Neural progenitor cell (in vitro differentiated cells): Measurements from ENCODE around the gene CHKA. TPM values are rescaled to one million over a fixed set of nuclear protein-coding genes. Genes with fewer than 3 reads are reported as not detected.
A peak's percentile ranks its signal among the peaks of the same experiment; 100 is the strongest.

Source experiments
- DNase-seq: peaks from one replicate; pipeline ENCODE4 v3.0.0-alpha.2; 2016; ENCODE audit warnings: low spot score
- H2AFZ ChIP-seq: fragments of 200-600 bp; sonication (generic); replicated peaks from 2 replicates; pipeline ENCODE4 v1.6.1; 2016; ENCODE audit warnings: antibody characterized with exemption
- H3F3A ChIP-seq: fragments of 200-600 bp; sonication (generic); 2 replicates; pipeline ENCODE4 v1.6.1; 2016; ENCODE audit warnings: antibody characterized with exemption, low read depth
- H3K27ac ChIP-seq: fragments of 200-600 bp; sonication (generic); 2 replicates; pipeline ENCODE4 v1.5.1; 2016; ENCODE audit warnings: mild to moderate bottlenecking
- H3K27me3 ChIP-seq: fragments of 200-600 bp; sonication (generic); 2 replicates; pipeline ENCODE4 v1.6.1; 2016; ENCODE audit warnings: mild to moderate bottlenecking, moderate library complexity
- H3K36me3 ChIP-seq: fragments of 200-600 bp; sonication (generic); 2 replicates; pipeline ENCODE4 v1.5.1; 2016
- H3K4me1 ChIP-seq: fragments of 200-600 bp; sonication (generic); 2 replicates; pipeline ENCODE4 v1.6.1; 2016; ENCODE audit warnings: mixed run types
- H3K4me2 ChIP-seq: fragments of 200-600 bp; sonication (generic); 2 replicates; pipeline ENCODE4 v1.6.1; 2016
- H3K4me3 ChIP-seq: fragments of 200-600 bp; sonication (generic); 2 replicates; pipeline ENCODE4 v1.5.1; 2016
- H3K79me2 ChIP-seq: fragments of 200-600 bp; sonication (generic); 2 replicates; pipeline ENCODE4 v1.6.1; 2016; ENCODE audit warnings: low read depth
- H3K9ac ChIP-seq: fragments of 200-600 bp; sonication (generic); 2 replicates; pipeline ENCODE4 v1.6.1; 2016
- H3K9me3 ChIP-seq: fragments of 200-600 bp; sonication (generic); 2 replicates; pipeline ENCODE4 v1.5.1; 2016; ENCODE audit warnings: low read depth
- H4K20me1 ChIP-seq: fragments of 200-600 bp; sonication (generic); 2 replicates; pipeline ENCODE4 v1.6.1; 2016; ENCODE audit warnings: low read depth
- H3K27ac Mint-ChIP-seq: 3 replicates; pipeline ENCODE4 v1.8.0; 2021; ENCODE audit warnings: mixed read lengths
- H3K27me3 Mint-ChIP-seq: 2 replicates; pipeline ENCODE4 v1.8.0; 2022; ENCODE audit warnings: low read depth, mild to moderate bottlenecking, inconsistent platforms, moderate library complexity, mixed read lengths; ENCODE audit not compliant: insufficient read depth
- H3K36me3 Mint-ChIP-seq: 3 replicates; pipeline ENCODE4 v1.8.0; 2021; ENCODE audit warnings: mixed read lengths
- H3K4me1 Mint-ChIP-seq: 3 replicates; pipeline ENCODE4 v1.8.0; 2021; ENCODE audit warnings: mixed read lengths
- H3K4me3 Mint-ChIP-seq: 3 replicates; pipeline ENCODE4 v1.8.0; 2021; ENCODE audit warnings: mild to moderate bottlenecking, moderate library complexity, mixed read lengths
- H3K9me3 Mint-ChIP-seq: 3 replicates; pipeline ENCODE4 v1.8.0; 2020; ENCODE audit warnings: mixed read lengths
- EZH2 ChIP-seq: fragments of 200-600 bp; sonication (generic); IDR thresholded peaks from 2 replicates; pipeline ENCODE4 v1.6.1; 2017; ENCODE audit warnings: antibody characterized with exemption, mild to moderate bottlenecking, moderate library complexity
- EZH2phosphoT487 ChIP-seq: fragments of 200-600 bp; sonication (generic); IDR thresholded peaks from 2 replicates; pipeline ENCODE4 v1.6.1; 2017; ENCODE audit warnings: antibody characterized with exemption
- total RNA-seq: library from RNA; depleted of rRNA; stranded (reverse); fragments of >200 nt; gene quantifications from 2 replicates; pipeline ENCODE4 v1.2.3, GENCODE V29; 2015; ENCODE audit warnings: low replicate concordance
- TF ChIP-seq, protein P1 (sequence below): fragments of 200-600 bp; sonication (generic); IDR thresholded peaks from 2 replicates; pipeline ENCODE4 v1.5.1; 2017; ENCODE audit warnings: antibody characterized with exemption, mild to moderate bottlenecking

CHKA gene
- total RNA-seq, 1 donor from 2014 or later = 36.8 TPM

DNA sequence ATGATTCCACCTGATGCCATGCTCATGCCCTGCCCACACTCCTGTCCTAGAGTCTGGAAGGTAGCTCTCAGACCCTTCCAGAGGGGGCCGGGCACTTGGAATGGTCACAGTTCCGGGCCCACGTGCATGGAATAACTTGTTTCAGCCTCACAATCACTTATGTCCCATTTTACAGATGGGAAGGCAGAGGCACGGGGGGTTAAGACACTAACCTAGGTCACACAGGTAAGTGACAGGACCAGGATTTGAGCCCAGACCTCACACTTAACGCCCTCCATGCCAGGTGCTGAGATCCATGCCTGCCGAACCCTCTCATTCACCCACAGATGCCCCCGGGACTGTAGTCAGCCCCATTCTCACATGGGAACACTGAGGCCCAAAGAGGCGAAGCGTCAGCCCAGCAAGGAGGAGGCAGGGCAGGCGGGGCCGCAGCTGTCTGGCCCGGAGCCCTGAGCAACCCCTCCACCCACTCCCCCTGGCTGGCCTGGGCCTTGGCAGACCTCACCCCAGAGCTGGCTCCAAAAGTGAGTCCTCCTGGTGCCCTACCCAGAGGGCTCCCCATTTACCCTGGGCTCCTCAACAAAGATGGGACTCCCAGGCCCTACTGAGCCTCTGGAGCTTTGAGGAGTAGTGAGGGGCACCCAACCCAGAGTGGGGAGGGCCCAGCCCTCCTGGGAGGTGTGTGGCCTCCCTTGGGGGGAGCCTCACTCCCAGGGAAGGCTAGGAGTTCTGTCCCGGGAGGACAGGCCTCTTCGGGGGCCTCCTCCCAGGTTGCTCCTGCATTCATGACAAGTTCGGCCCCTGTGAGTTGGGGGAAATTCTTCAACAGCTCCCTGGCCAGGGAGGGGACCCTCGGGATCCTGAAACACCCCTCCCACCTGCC is 113.4 kb downstream of the CHKA start:
- no peaks in the 10 kb centered on the region for H3K36me3 Mint-ChIP-seq
- Histone ChIP-seq H3K27ac (no peak overlapping the region), H3K9me3 (no peaks in the 10 kb centered on the region), H3K36me3 (no peaks in the 10 kb centered on the region), H3K4me2 (no peak overlapping the region), H3K79me2 (no peaks in the 10 kb centered on the region), H2AFZ (no peak overlapping the region), H4K20me1 (peaks cover 2% of the 10 kb centered on the region), H3F3A (peaks cover 11% of the 10 kb centered on the region), H3K27me3 (peaks cover 24% of the 10 kb centered on the region), H3K9ac (no peak overlapping the region), H3K4me1 (peaks cover 14% of the 10 kb centered on the region), H3K4me3 (no peak overlapping the region)
- H3K9me3 Mint-ChIP-seq = no peaks in the 10 kb centered on the region
- DNase-seq = no peak
- TF ChIP-seq EZH2 = no peak
- TF ChIP-seq, protein P1, sequence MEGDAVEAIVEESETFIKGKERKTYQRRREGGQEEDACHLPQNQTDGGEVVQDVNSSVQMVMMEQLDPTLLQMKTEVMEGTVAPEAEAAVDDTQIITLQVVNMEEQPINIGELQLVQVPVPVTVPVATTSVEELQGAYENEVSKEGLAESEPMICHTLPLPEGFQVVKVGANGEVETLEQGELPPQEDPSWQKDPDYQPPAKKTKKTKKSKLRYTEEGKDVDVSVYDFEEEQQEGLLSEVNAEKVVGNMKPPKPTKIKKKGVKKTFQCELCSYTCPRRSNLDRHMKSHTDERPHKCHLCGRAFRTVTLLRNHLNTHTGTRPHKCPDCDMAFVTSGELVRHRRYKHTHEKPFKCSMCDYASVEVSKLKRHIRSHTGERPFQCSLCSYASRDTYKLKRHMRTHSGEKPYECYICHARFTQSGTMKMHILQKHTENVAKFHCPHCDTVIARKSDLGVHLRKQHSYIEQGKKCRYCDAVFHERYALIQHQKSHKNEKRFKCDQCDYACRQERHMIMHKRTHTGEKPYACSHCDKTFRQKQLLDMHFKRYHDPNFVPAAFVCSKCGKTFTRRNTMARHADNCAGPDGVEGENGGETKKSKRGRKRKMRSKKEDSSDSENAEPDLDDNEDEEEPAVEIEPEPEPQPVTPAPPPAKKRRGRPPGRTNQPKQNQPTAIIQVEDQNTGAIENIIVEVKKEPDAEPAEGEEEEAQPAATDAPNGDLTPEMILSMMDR = no peak
- no peak for TF ChIP-seq EZH2phosphoT487
- H3K4me1 Mint-ChIP-seq = peaks cover 46% of the 10 kb centered on the region
- no peak overlapping the region for H3K27ac Mint-ChIP-seq
- H3K4me3 Mint-ChIP-seq = no peak overlapping the region
- H3K27me3 Mint-ChIP-seq = peaks cover 20% of the 10 kb centered on the region

- H3K4me3 Mint-ChIP-seq = no peak overlapping the region
- TF ChIP-seq, protein P1 = no peak
- no peak for TF ChIP-seq EZH2
- TF ChIP-seq EZH2phosphoT487 = no peak
These were observed 114.5 kb downstream of the CHKA start for GRCh38 chr11:68006606-68007166.

GRCh38 chr11:68004551-68005335 is 116.4 kb downstream of the CHKA start:
- Histone ChIP-seq H3K79me2 (no peaks in the 10 kb centered on the region), H4K20me1 (peaks cover 7% of the 10 kb centered on the region), H3K27me3 (peaks cover 29% of the 10 kb centered on the region), H3K4me2 (no peak overlapping the region), H3K9me3 (no peaks in the 10 kb centered on the region), H3K36me3 (no peaks in the 10 kb centered on the region), H3K4me1 (no peaks in the 10 kb centered on the region), H3K4me3 (no peak overlapping the region), H2AFZ (no peak overlapping the region), H3K9ac (no peak overlapping the region), H3F3A (peaks cover 12% of the 10 kb centered on the region), H3K27ac (no peak overlapping the region)
- Mint-ChIP-seq H3K4me3 (peak overlapping the region; percentile 87), H3K4me1 (peaks cover 31% of the 10 kb centered on the region), H3K27ac (no peak overlapping the region), H3K9me3 (no peaks in the 10 kb centered on the region), H3K36me3 (no peaks in the 10 kb centered on the region), H3K27me3 (peaks cover 21% of the 10 kb centered on the region)
- TF ChIP-seq, protein P1 = no peak
- TF ChIP-seq EZH2 (no peak), EZH2phosphoT487 (no peak)
- no peak for DNase-seq

More at GRCh38 chr11:68006606-68007166, 114.5 kb downstream of the CHKA start:
- Histone ChIP-seq H3K79me2 (no peaks in the 10 kb centered on the region), H3K4me2 (no peak overlapping the region), H3K36me3 (no peaks in the 10 kb centered on the region), H3K4me3 (no peak overlapping the region), H3K27ac (no peak overlapping the region), H3F3A (peaks cover 17% of the 10 kb centered on the region), H3K27me3 (peaks cover 29% of the 10 kb centered on the region), H2AFZ (no peak overlapping the region), H3K9ac (no peak overlapping the region), H3K9me3 (no peaks in the 10 kb centered on the region), H3K4me1 (peaks cover 14% of the 10 kb centered on the region), H4K20me1 (peaks cover 7% of the 10 kb centered on the region)
- H3K27ac Mint-ChIP-seq = no peak overlapping the region
- peaks cover 23% of the 10 kb centered on the region for H3K27me3 Mint-ChIP-seq
- H3K9me3 Mint-ChIP-seq = no peaks in the 10 kb centered on the region
- no peak for DNase-seq
- H3K36me3 Mint-ChIP-seq = no peaks in the 10 kb centered on the region
- peaks cover 44% of the 10 kb centered on the region for H3K4me1 Mint-ChIP-seq
